Measurements from ENCODE around the gene TPTE2.
"Not testable (repeated sequence)": the region's sequence is repeated elsewhere in the genome, so short reads cannot be mapped to it uniquely, and the experiment has no call there.

TPTE2 gene

DNA sequence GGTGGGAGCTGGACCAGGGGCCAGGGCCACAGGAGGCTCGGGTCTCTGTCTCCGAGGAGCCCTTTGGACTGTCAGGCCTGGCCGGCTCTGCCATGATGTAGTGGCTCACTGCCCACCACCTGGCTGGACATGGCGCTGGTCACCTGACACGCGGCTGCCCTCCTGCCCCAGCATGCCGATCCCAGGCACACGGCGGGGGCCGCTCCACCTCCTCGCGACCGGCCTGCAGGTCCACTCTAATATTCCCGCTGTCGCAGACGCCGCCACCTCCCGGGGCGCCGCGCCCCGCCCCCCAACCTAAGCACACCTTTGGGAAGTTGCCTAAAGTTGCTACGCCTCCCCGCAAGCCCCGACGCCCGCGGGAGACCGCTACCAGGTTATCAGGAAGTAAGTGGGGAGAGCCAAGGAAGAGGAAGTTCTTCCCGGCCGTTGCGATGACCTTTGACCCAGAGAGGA is at the start of gene TPTE2:
Gene TPTE2, minus strand, starts transcription at position 406 of the 456 bp plus-strand sequence. CDS start 58,298 bp downstream, outside the sequence.
- not testable (repeated sequence) for DNase-seq (ENCODE audit: low spot score)

DNA sequence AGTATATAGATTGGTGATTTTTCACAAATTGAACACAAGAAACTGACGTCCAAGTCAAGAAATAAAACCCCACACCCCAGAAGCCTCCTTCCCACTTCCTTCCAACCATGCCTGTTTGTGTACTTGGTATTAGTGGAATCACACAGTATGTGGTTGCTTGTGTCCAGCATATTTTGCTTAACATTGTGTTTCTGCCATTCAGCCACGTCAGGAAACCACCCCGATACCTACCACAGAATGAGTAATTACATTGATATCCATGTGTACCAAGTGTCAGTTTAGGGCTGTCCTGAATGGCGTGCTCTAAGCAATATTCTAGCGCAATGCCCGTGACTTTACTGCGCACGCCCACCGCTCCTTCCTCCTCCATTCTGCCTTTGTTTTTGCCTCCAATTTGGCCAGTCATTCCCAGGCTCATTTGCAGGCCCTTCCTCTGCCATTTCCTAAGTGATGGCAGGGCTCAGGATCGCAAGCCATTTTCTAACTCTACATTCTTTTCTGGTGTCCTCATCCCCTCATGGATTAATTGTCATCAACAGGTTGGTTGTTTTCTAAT is 46.3 kb upstream of the TPTE2 start:
- DNase-seq (ENCODE audit: low spot score): no peak

DNA sequence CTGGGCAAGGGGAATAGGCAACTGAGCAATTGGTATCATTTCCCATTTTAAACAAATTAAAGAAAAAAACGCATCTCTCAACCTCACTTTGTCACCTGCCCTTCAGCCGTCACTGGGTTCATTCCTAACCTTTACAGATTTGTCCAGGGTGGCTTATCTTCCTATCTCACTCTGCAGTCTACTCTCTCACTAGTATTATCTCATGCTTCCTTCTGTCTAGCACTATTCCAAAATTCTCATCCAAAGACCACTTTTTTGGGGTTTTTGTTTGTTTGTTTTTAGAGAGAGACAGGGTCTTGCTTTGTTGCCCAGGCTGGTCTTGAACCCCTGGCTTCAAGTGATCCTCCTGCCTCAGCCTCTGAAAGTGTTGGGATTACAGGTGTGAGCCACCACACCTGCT is 45.4 kb upstream of the TPTE2 start:
- no peak for DNase-seq (ENCODE audit: low spot score)

DNA sequence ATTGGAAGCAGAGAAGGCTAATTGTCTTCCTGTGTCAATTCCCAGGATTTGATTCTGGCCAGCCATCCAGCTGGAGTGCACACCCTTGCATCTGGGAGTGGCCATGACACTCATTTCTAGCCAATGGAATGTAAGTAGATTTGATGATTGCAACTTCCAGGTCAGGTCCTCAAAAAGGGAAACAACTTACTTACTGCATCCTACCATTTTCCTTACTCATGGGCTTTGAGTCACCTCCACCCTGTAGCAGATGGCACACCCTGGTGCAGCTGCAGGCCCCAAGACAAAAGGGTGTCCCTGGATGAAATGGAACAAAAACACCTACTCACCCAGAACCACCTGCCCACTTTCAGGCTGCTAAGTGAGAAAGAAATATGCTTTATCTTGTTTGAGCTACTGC is 44.8 kb upstream of the TPTE2 start:
- DNase-seq (ENCODE audit: low spot score): no peak

DNA sequence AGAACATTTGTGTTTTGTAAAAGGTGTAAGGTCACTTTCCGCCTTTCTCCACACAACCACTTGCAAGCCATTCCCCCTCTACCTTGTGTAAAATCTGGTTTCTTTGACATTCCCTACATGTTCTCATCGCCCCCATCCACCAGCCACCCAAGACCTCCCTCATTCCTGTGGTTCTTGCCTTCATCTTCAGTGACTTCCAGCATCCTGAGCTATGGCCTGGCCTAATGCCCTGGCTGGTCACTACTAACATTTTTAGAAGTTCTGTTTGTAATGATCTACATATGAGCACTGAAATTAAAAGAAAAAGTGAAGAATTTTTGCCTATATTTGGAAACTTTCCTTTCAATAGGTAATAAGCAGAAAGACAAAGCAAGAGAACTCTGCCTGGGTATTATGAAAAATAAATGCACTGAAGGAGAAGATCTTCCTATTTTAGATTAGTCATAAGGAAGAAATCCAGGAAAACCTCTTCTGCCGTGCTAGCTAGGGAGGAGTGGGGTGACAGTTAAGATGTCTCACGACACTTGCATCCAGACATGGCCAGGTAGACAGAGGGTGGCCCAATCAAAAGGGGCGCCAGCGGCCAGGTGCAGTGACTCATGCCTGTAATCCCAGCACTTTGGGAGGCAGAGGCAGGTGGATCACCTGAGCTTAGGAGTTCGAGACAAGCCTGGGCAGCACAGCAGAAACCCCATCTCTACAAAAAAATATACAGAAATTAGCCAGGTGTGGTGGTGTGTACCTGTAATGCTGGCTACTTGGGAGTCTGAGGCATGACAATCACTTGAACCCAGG is 44.0 kb upstream of the TPTE2 start:
- DNase-seq (ENCODE audit: low spot score): no peak

DNA sequence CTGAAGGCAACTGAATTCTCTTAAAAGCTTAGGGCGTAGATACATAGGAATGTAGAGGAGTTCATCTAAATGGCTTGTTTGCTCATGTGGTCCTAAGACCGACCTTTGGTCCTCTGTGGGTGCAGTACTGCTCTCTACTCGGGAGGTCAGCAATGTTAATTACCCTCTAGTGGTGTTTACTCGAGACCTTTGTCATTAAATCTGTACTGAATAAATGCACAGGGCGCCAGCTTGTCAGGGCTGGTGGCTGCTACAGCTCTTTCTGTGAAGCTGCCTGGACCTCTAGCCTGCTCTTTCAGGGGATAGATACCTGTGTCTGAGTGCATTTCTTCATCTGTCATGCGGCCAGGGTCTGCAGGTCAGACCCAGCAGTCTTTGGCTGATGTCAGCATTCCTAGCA is 43.0 kb upstream of the TPTE2 start:
- DNase-seq (ENCODE audit: low spot score): no peak

DNA sequence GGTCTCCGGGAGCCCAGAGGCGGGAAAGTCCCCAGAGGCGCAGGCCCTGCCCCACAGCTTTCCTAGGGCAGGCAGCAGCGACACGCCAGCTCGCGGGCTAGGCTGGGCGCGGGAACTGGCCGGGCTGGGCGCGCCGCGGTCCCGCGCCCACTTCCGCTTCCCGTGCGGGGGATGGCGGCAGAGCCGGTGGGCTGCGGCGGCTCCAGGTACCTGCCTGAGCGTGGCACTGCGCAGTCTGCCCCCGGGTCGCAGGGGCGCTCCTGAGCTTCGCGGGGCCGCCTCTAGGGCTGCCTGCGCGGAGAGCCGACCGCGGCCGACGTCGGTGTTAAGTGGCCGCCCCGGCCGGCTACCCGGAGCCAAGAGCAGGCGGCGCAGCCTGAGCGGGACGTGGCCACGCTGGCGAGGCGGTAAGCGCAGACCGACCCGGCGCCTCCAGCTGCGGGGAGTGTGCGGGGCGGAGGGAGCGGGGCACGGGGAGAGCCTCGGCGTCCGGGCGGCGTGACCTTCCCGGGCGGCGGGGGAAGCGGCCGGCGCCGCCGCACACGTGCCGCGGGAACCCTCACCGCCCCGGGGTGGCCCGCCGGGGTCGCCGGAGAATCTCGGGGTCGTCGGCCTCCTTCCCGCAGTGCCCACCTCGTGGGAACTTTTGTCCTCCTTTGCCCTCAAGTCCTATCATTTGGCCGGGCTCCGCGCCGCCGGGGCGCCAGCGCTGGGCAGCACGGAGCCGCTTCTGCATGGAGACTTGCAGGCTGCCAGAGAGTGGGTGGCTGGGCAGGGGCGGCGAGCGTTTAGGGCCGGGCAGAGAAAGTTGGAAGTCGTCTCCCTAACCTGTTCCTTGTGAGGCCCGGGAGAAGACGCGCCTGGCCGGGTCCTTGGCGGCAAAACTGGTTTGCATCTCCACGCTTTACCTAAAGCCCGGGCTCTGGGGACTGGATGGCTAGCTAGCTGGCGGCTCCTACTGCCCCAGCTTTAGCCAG is 40.7 kb upstream of the TPTE2 start:
- no peak for DNase-seq (ENCODE audit: low spot score)

DNA sequence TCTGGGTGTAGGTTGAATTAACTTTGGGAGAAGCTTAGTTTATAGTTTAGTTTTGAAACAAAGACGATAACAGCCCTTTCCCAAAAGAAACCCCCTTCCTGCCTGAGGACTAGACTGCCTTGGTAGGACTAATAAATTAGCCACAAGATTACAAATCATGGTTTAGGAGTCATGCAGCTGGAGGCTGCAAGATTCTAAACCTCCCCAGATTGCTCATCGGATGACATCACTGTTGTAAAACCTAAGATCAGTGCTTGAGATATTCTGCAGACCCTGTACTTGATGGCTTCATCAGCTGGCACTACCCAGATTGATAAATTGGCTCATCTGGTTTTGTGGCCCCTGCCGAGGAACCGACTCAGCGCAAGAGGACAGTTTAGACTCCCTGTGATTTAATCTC is 36.2 kb upstream of the TPTE2 start:
- no peak for DNase-seq (ENCODE audit: low spot score)

DNA sequence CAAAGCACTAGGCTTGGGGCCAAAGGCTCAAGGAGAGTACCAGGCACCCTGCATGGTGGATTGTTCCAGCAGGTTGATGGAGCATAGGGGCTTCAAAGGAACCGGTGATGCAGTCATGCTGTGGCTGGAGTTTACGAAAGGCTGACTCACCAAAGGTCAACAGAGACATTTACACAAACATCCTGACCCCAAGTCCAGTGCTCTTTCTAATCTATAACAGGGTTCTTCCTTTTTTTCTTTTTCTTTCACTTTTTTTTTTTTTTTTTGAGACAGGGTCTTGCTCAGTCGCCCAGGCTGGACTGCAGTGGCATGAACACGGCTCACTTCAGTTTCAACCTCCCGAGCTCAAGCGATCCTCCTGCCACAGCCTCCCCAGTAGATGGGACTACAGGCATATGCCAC is 35.6 kb upstream of the TPTE2 start:
- no peak for DNase-seq (ENCODE audit: low spot score)

DNA sequence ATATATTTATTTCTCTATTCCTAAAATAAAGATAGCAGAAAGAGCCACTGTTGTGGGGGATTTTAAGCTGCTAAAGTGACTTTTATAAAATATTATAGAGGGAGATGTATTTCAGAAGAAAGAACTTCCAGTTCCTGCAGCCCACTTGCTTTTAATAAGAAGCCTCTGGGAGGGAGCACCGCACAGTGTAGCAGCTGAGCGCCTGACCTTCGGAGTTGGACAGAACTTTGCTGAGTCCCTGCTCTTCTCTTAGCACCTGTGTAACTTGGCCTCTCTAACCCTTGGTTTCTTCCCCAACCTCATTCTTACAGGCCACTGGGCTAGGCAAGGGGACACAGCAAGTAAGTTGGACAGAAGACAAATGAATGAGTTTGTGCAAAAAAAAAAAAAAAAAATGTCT is 34.8 kb upstream of the TPTE2 start:
- no peak for DNase-seq (ENCODE audit: low spot score)

DNA sequence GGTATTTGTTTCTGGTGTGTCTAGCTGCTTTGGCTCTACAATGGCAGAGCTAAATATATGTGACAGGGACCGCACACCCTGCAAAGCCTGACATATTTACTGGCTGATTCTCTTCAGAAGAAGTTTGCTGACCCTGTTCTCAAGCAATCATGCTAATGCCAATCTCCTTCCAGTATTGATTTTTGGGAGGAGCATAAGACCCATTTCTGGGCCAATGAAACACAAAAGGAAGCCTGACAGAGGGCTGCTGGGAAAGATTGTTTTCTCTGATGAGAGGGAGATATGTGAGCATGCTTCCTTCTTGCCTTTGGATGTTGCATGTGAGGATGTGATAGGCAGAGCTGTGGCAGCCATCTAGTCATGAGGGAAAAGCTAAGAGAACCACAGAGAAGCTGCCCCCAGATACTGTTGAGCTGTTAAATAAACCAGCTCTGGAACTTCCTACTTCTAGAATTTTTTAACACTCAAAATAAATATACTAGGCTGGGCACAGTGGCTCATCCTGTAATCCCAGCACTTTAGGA is 31.4 kb upstream of the TPTE2 start:
- no peak for DNase-seq (ENCODE audit: low spot score)

DNA sequence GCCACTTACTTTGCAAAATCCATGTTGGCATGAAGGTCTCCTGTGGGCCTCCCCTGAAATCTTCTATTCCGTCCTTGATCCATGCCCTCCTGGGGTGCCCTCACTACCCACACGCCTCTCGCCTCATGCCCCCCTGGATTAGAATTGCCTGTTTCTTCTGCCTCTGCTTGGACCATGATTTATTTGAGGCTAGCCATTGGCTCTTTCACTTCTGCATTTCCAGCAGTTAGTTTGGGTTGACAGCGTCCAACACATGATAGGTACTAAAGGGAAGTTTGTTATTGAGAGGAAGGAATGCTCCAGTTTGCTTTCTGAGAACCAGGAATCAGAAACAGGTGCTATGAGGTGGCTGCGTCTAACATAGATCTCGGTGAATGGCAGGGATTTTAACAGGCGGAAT is 30.5 kb upstream of the TPTE2 start:
- no peak for DNase-seq (ENCODE audit: low spot score)

DNA sequence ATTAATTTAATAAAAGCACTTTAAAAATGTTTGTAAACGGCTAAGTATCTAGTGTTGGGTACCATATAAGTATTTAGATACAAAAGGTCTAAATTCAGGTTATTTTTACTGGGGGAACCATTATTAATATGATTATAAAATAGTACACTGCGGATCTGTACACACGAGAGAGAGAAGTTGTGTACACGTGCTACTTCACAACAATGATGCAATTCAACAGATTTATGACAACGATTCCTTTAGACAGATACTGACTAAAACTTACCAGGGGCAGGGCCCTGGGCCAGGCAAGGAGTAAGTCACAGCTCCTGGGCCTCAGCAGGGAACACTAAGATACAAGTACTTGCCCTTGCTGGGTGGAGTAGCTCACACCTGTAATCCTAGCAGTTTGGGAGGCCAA is 29.1 kb upstream of the TPTE2 start:
- DNase-seq (ENCODE audit: low spot score): no peak

DNA sequence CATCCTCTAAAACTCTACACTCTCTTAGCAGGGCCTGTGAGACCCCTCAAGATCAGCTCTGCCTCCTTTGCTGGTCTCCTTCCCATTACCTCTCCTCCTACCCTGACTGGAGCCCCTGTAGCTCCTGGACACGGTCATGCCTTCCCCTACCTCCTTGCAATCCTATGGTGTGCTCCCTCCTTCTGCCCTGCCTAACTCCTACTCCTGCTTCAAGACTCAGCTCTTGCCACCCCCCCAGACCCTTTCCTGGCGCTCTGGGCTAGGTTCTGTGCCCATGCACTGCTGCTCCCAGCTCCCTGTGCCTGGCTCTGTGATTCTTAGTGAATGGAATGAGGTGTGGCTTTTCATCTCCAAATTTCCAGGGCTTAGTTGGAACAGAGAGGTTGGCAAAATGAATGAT is 28.0 kb upstream of the TPTE2 start:
- DNase-seq (ENCODE audit: low spot score): no peak

DNA sequence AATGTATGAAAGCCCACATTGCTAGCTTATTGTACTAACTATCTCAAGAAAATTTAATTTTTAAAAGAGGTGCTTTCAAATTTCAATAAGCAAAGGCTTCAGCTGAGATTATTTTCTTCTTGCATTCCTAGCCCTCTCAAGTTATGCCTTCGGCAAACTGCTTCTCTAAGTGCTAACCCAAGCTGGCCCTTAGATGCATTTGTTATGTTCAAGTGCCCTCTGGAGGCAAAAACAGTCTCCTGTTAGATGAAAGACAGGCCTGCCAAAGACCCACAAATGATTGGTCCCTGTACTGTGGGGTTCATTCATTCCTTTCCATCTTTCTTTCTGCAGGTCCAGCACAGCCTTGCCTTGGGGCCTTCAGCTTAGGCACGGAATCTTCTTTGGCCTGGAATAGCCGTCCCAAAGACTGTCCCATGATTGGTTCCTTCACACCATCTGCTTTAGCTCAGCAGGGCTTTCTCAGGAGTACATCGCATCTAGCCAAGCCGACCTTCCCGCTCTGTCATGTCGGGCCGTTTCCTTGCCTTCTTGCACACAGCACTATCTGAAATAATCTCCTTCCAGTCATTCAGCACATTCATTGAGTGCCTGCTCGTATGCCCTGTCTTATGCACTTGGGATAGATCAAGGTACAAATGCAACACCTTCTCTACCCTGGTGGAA is 26.4 kb upstream of the TPTE2 start:
- DNase-seq (ENCODE audit: low spot score): peak; percentile 19

DNA sequence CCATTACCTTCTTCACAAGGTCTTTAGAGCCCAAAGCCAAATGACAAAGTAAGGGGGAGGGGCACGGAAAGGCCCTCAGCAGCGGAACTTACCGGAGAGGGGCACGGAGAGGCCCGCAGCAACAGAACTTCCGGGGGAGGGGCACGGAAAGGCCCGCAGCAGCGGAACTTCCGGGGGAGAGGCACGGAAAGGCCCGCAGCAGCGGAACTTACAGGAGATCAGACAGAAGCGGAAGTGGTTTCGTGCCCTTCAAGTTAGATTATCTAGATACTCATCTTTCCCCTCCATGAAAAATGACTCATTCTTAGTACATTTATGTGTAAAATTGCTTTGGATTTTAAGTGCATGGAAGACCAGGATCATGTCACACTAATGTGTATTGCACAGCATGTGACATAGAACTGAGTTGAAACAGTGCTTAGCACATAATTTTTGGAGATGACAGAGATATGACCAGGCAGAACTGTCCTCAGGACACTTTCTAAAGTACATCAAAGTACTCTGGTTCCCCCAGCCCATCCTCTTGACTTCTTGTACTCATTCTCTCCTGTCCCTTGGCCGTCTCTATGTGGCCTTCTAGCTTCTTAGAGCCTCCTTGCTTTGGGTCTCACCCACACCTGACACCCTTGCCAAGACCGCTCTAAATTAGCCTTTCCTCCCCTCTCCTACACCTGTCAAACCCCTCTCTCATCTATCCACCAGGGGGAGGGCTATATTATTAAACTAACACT is 25.7 kb upstream of the TPTE2 start:
- peak; percentile 30 for DNase-seq (ENCODE audit: low spot score)

DNA sequence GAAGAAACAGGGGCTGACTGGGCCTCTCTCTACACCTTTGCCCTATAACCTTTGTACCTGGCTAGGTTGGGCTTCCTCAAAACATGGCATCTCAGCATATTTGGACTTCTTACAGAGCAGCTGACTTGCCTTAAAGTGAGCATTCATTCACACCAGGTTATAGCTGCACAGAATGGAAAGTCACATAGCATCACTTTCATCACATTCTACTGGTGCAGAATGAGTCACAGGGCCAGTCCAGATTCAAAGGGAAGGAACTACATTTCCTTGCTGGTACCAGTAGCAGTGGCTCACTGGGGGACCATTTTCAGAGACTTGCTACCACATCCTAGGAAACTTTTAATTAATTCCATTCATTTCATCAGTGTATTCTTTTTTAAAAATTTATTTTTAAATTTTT is 20.3 kb upstream of the TPTE2 start:
- no peak for DNase-seq (ENCODE audit: low spot score)

DNA sequence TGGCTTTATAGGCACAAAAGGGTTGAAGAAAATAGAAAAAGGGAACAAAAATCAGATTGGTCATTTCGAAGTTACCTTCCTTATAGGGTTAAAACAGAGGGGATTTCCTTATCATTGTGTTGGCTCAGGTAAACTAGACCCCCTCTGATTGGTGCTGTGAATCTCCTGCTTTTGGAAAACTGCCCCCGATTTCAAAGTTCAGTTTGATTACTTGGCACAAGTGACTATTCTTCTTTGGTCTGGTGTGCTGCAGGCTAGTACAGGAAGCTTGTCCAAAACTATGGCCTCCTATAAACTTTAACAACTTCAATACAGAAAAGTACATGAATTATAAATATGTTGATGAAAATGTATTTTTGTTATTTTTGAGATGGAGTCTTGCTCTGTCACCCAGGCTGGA is 13.9 kb upstream of the TPTE2 start:
- DNase-seq (ENCODE audit: low spot score): no peak

DNA sequence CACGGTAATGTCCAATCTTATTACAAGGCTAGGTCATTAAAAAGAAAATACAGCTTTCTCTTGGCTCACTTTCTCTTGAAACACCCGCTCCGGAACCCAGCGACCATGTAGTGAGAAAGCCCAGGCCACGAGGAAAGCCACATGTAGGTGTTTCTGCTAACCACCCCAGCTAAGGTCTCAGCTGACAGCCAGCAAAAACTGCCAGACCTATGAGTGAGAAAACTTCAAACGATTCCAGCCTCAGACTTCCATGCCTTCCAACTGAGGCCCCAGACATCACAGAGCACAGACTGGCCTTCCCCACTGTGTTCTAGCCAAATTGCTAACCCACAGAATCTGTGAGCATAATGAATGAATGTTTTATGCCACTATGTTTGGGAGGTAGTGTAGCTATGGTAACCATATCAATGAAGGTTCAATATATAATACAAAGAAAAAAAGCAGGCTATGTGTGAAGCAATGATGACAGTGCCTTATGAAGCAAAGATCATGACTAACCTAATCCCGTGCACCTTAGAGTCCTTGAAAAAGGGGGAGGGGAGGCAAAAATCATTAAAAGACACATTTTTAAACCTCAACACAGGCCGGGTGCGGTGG is 11.9 kb upstream of the TPTE2 start:
- DNase-seq (ENCODE audit: low spot score): no peak

DNA sequence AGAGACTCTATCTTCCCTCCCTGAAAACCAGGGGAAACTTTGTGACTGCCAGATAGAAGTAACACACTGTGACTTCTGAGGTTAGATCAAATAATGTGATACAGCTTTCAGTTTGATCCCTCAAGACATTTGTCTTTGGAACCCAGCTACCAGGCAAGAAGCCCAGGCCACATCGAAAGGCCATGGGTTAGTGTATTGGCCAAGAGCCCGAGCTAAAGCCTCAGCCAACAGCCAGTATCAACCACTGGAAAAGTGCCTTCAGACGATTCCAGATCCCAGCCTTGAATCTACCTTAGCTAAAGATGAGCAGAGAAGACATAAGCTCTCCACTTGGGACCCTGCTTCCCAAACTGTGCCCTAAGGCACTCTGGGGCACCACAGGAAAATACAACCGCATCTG is 10.9 kb upstream of the TPTE2 start:
- no peak for DNase-seq (ENCODE audit: low spot score)
